HG02943 (cell line): ENCODE data around the gene PLIN5.
"Not testable (repeated sequence)": the region's sequence is repeated elsewhere in the genome, so short reads cannot be mapped to it uniquely, and the experiment has no call there.

Experiments used
- ATAC-seq: cut with Tn5 transposase; IDR thresholded peaks from one replicate; pipeline ENCODE4 v1.9.1; 2021; ENCODE audit warnings: mild to moderate bottlenecking, low read depth, moderate library complexity; ENCODE audit not compliant: unreplicated experiment

Gene PLIN5

GRCh38 chr19:4547303-4548237 lies 12.5 kb upstream of the PLIN5 start:
- ATAC-seq: no peak

- no peak for ATAC-seq
Measured at GRCh38 chr19:4543842-4544647, 9.0 kb upstream of the PLIN5 start.

GRCh38 chr19:4542896-4543841 lies 8.1 kb upstream of the PLIN5 start:
- ATAC-seq: no peak

- ATAC-seq: not testable (repeated sequence)
Measured at GRCh38 chr19:4541806-4542145, 6.8 kb upstream of the PLIN5 start.

GRCh38 chr19:4541114-4541805 lies 6.2 kb upstream of the PLIN5 start:
- no peak for ATAC-seq

GRCh38 chr19:4539693-4540581 lies 4.9 kb upstream of the PLIN5 start, which contains the start of gene LRG1:
TSS of gene LRG1 (minus strand) at chr19:4540036. CDS start at chr19:4540013, 23 bp downstream.
- no peak for ATAC-seq

GRCh38 chr19:4539169-4539692 lies 4.2 kb upstream of the PLIN5 start:
- no peak for ATAC-seq

GRCh38 chr19:4538601-4538954 lies 3.6 kb upstream of the PLIN5 start:
- ATAC-seq: no peak

GRCh38 chr19:4537953-4538600 lies 3.1 kb upstream of the PLIN5 start:
- no peak for ATAC-seq

- no peak for ATAC-seq
Measured at GRCh38 chr19:4536798-4537197, 1.8 kb upstream of the PLIN5 start.

- ATAC-seq: no peak
Measured at GRCh38 chr19:4533835-4534424, 1.1 kb downstream of the PLIN5 start.

- ATAC-seq: no peak
Measured at GRCh38 chr19:4533334-4533733, 1.7 kb downstream of the PLIN5 start.

- ATAC-seq: no peak
Measured at GRCh38 chr19:4531562-4532165, 3.4 kb downstream of the PLIN5 start.

GRCh38 chr19:4529924-4530522 lies 5.0 kb downstream of the PLIN5 start:
- ATAC-seq: no peak

- no peak for ATAC-seq
Measured at GRCh38 chr19:4528843-4529242, 6.2 kb downstream of the PLIN5 start.

GRCh38 chr19:4527377-4527776 lies 7.6 kb downstream of the PLIN5 start:
- not testable (repeated sequence) for ATAC-seq

- ATAC-seq: no peak
Measured at GRCh38 chr19:4525563-4526002, 9.4 kb downstream of the PLIN5 start.
